ENCODE data around the gene USP25. TPM values are rescaled to one million over a fixed set of nuclear protein-coding genes. Genes with fewer than 3 reads are reported as not detected.

USP25 gene
- total and polyA plus RNA-seq, 7 donors = 20.0 to 149 (median 104) TPM

- H3K27me3 ChIP-seq (ENCODE audit: insufficient read depth in 3 of 3, low read length in 2 of 3) = no peaks in the 10 kb centered on the region
- no peak overlapping the region for H3K27ac ChIP-seq
- WGBS, 3 donors = 96 to 99% (median 99%) methylated on average over 2 of the region's 2 CpGs
- peaks cover 6% of the 10 kb centered on the region for H3K4me1 ChIP-seq
- intact Hi-C loops (cut with DNase I) = no loop called here
- H3K4me3 ChIP-seq = no peak overlapping the region
- ATAC-seq = no peak
- no peak for DNase-seq
- H3K36me3 ChIP-seq (ENCODE audit: insufficient read depth in 1 of 2, low read depth in 1 of 2) = peaks cover 0 to 48% of the 10 kb centered on the region in 2 donors
- no peak for TF ChIP-seq CTCF (IDR thresholded peaks at IDR 0.05)
- H3K9me3 ChIP-seq = no peaks in the 10 kb centered on the region
Observed at GRCh38 chr21:15839026-15839425, 109.2 kb downstream of the USP25 start.

GRCh38 chr21:15839601-15840000, 109.8 kb downstream of the USP25 start:
- Histone ChIP-seq H3K4me1 (peaks cover 6% of the 10 kb centered on the region), H3K9me3 (no peaks in the 10 kb centered on the region), H3K4me3 (no peak overlapping the region), H3K27me3 (ENCODE audit: insufficient read depth in 3 of 3, low read length in 2 of 3) (no peaks in the 10 kb centered on the region), H3K36me3 (ENCODE audit: insufficient read depth in 1 of 2, low read depth in 1 of 2) (peaks cover 0 to 46% of the 10 kb centered on the region in 2 donors), H3K27ac (no peak overlapping the region)
- WGBS, 3 donors = 79 to 97% (median 92%) methylated on average over 2 of the region's 2 CpGs
- DNase-seq (no peak), ATAC-seq (no peak)
- intact Hi-C loops (cut with DNase I) = no loop called here
- no peak for TF ChIP-seq CTCF (IDR thresholded peaks at IDR 0.05)

- TF ChIP-seq CTCF (IDR thresholded peaks at IDR 0.05) = no peak
- Histone ChIP-seq H3K36me3 (ENCODE audit: insufficient read depth in 1 of 2, low read depth in 1 of 2) (peaks cover 0 to 38% of the 10 kb centered on the region in 2 donors), H3K9me3 (no peaks in the 10 kb centered on the region), H3K4me3 (no peak overlapping the region), H3K27ac (no peak overlapping the region), H3K27me3 (ENCODE audit: insufficient read depth in 3 of 3, low read length in 2 of 3) (no peaks in the 10 kb centered on the region), H3K4me1 (peaks cover 6% of the 10 kb centered on the region)
- DNase-seq (no peak), ATAC-seq (no peak)
- intact Hi-C loops (cut with DNase I) = no loop called here
- WGBS, 3 donors = 79 to 85% (median 81%) methylated on average over 3 of the region's 3 CpGs
Observed at GRCh38 chr21:15840406-15840805, 110.6 kb downstream of the USP25 start.

GRCh38 chr21:15841856-15842564, 112.2 kb downstream of the USP25 start:
- H3K27ac ChIP-seq = no peak overlapping the region
- peaks cover 0 to 35% of the 10 kb centered on the region in 2 donors for H3K36me3 ChIP-seq (ENCODE audit: insufficient read depth in 1 of 2, low read depth in 1 of 2)
- intact Hi-C loops (cut with DNase I) = no loop called here
- H3K4me1 ChIP-seq = peaks cover 6% of the 10 kb centered on the region
- ATAC-seq = no peak
- no peak overlapping the region for H3K4me3 ChIP-seq
- H3K9me3 ChIP-seq = no peaks in the 10 kb centered on the region
- TF ChIP-seq CTCF (IDR thresholded peaks at IDR 0.05) = no peak
- 67 to 74% (median 71%) methylated on average over 3 of the region's 3 CpGs for WGBS, 3 donors
- DNase-seq = no peak
- H3K27me3 ChIP-seq (ENCODE audit: insufficient read depth in 3 of 3, low read length in 2 of 3) = no peaks in the 10 kb centered on the region

- DNase-seq (no peak), ATAC-seq (no peak)
- WGBS, 3 donors = 81 to 98% (median 93%) methylated on average over 2 of the region's 2 CpGs
- TF ChIP-seq CTCF (IDR thresholded peaks at IDR 0.05) = no peak
- no peaks in the 10 kb centered on the region for H3K9me3 ChIP-seq
- intact Hi-C loops (cut with DNase I) = no loop called here
- no peaks in the 10 kb centered on the region for H3K27me3 ChIP-seq (ENCODE audit: insufficient read depth in 3 of 3, low read length in 2 of 3)
- H3K4me3 ChIP-seq = no peak overlapping the region
- H3K4me1 ChIP-seq = peaks cover 6% of the 10 kb centered on the region
- no peak overlapping the region for H3K27ac ChIP-seq
- peaks cover 2 to 37% of the 10 kb centered on the region in 2 donors for H3K36me3 ChIP-seq (ENCODE audit: insufficient read depth in 1 of 2, low read depth in 1 of 2)
Observed at GRCh38 chr21:15842565-15842880, 112.7 kb downstream of the USP25 start.

Measured in psoas muscle (tissue), 8 donors.